Measurements from ENCODE around the gene ZFYVE19.

Gene ZFYVE19

GRCh38 chr15:40766906-40767837 lies 39.7 kb upstream of the ZFYVE19 start:
- no peaks in the 10 kb centered on the region for H3K79me2 ChIP-seq (ENCODE audit: low read length)
- H4K20me1 ChIP-seq (ENCODE audit: insufficient read depth, low read length) = no peaks in the 10 kb centered on the region
- H2AFZ ChIP-seq (ENCODE audit: low read depth, low read length) = no peak overlapping the region
- H3K9me3 ChIP-seq (ENCODE audit: insufficient read depth, low read length) = no peaks in the 10 kb centered on the region
- TF ChIP-seq EZH2phosphoT487 (IDR thresholded peaks at IDR 0.05; ENCODE audit: low read depth) (no peak), CTCF (IDR thresholded peaks at IDR 0.05; ENCODE audit: low read depth, low read length) (no peak)
- no peak overlapping the region for H3K27ac ChIP-seq (ENCODE audit: low read length)
- H3K9ac ChIP-seq (ENCODE audit: low read length) = no peak overlapping the region
- peaks cover 14% of the 10 kb centered on the region for H3K36me3 ChIP-seq (replicated peaks; ENCODE audit: low read depth, low read length)
- no peaks in the 10 kb centered on the region for H3K27me3 ChIP-seq (ENCODE audit: low read depth, low read length)
- no peak overlapping the region for H3K4me3 ChIP-seq (ENCODE audit: low read length)
- H3K4me2 ChIP-seq (ENCODE audit: low read length) = no peak overlapping the region
- peaks cover 60% of the 10 kb centered on the region for H3K4me1 ChIP-seq (ENCODE audit: low read length)

- peaks cover 14% of the 10 kb centered on the region for H3K36me3 ChIP-seq (replicated peaks; ENCODE audit: low read depth, low read length)
- no peak overlapping the region for H3K9ac ChIP-seq (ENCODE audit: low read length)
- no peaks in the 10 kb centered on the region for H4K20me1 ChIP-seq (ENCODE audit: insufficient read depth, low read length)
- TF ChIP-seq EZH2phosphoT487 (IDR thresholded peaks at IDR 0.05; ENCODE audit: low read depth) (no peak), CTCF (IDR thresholded peaks at IDR 0.05; ENCODE audit: low read depth, low read length) (no peak)
- no peaks in the 10 kb centered on the region for H3K9me3 ChIP-seq (ENCODE audit: insufficient read depth, low read length)
- no peaks in the 10 kb centered on the region for H3K27me3 ChIP-seq (ENCODE audit: low read depth, low read length)
- no peak overlapping the region for H2AFZ ChIP-seq (ENCODE audit: low read depth, low read length)
- H3K79me2 ChIP-seq (ENCODE audit: low read length) = no peaks in the 10 kb centered on the region
- H3K27ac ChIP-seq (ENCODE audit: low read length) = peak overlapping the region; percentile 79
- peak overlapping the region; percentile 88 for H3K4me2 ChIP-seq (ENCODE audit: low read length)
- H3K4me1 ChIP-seq (ENCODE audit: low read length) = peaks cover 59% of the 10 kb centered on the region
- no peak overlapping the region for H3K4me3 ChIP-seq (ENCODE audit: low read length)
Measured at GRCh38 chr15:40767838-40768500, 38.9 kb upstream of the ZFYVE19 start.

GRCh38 chr15:40768521-40769273 lies 38.2 kb upstream of the ZFYVE19 start:
- Histone ChIP-seq H3K9ac (ENCODE audit: low read length) (peak overlapping the region; percentile 66), H4K20me1 (ENCODE audit: insufficient read depth, low read length) (no peaks in the 10 kb centered on the region)

More at GRCh38 chr15:40768521-40769273, 38.2 kb upstream of the ZFYVE19 start:
- Histone ChIP-seq H2AFZ (ENCODE audit: low read depth, low read length) (0 out of 2 replicates have a peak overlapping the region, but pooled peaks have one; percentile 28), H3K36me3 (replicated peaks; ENCODE audit: low read depth, low read length) (peaks cover 14% of the 10 kb centered on the region), H3K9me3 (ENCODE audit: insufficient read depth, low read length) (no peaks in the 10 kb centered on the region), H3K4me2 (ENCODE audit: low read length) (peak overlapping the region; percentile 88), H3K4me1 (ENCODE audit: low read length) (peaks cover 55% of the 10 kb centered on the region), H3K4me3 (ENCODE audit: low read length) (peak overlapping the region; percentile 69), H3K27me3 (ENCODE audit: low read depth, low read length) (no peaks in the 10 kb centered on the region), H3K79me2 (ENCODE audit: low read length) (no peaks in the 10 kb centered on the region), H3K27ac (ENCODE audit: low read length) (peak overlapping the region; percentile 79)
- TF ChIP-seq CTCF (IDR thresholded peaks at IDR 0.05; ENCODE audit: low read depth, low read length) (peak; percentile 26; the same call in 1 of the 2 replicates), EZH2phosphoT487 (IDR thresholded peaks at IDR 0.05; ENCODE audit: low read depth) (no peak)

All from OCI-LY3 (cell line).